Brain microvascular endothelial cell (primary cell): ENCODE measurements around the gene FER1L5.

ENCODE experiments used
- DNase-seq: peaks from one replicate; pipeline ENCODE4 v3.0.0-alpha.2; 2020
- H3K27ac ChIP-seq: fragments of 250-450 bp; sonication (Bioruptor Pico); 2 replicates; pipeline ENCODE4 v1.5.1; 2020; ENCODE audit warnings: mild to moderate bottlenecking, moderate library complexity
- H3K27me3 ChIP-seq: fragments of 250-450 bp; sonication (Bioruptor Pico); replicated peaks from 2 replicates; pipeline ENCODE4 v1.5.1; 2020; ENCODE audit warnings: mild to moderate bottlenecking
- H3K36me3 ChIP-seq: fragments of 250-450 bp; sonication (Bioruptor Pico); replicated peaks from 2 replicates; pipeline ENCODE4 v1.5.1; 2020; ENCODE audit warnings: mild to moderate bottlenecking
- H3K4me3 ChIP-seq: 2 replicates; pipeline ENCODE4 v1.5.1; 2011; ENCODE audit warnings: low read depth, mild to moderate bottlenecking, control low read depth, low read length, moderate library complexity
- CTCF ChIP-seq: IDR thresholded peaks from 2 replicates; pipeline ENCODE4 v1.5.1; 2011; ENCODE audit warnings: low read depth, mild to moderate bottlenecking, moderate library complexity, low read length, control low read depth, inconsistent platforms; ENCODE audit errors: missing control alignments
- in situ Hi-C: cut with HindIII; loops from 2 replicates; pipeline ENCODE4 v1.10.0; 2017; ENCODE audit warnings: low sequenced_read_pairs, low pct_ligation_motif_present

Gene FER1L5

GRCh38 chr2:96726131-96726530, 83.6 kb downstream of the FER1L5 start:
- TF ChIP-seq CTCF = no peak
- peaks cover 19% of the 10 kb centered on the region for H3K36me3 ChIP-seq
- no peak overlapping the region for H3K27ac ChIP-seq
- in situ Hi-C loops = no loop called here
- H3K27me3 ChIP-seq = no peaks in the 10 kb centered on the region
- DNase-seq = no peak
- H3K4me3 ChIP-seq = no peak overlapping the region

- no peak for DNase-seq
- Histone ChIP-seq H3K4me3 (no peak overlapping the region), H3K27me3 (no peaks in the 10 kb centered on the region), H3K27ac (no peak overlapping the region), H3K36me3 (peaks cover 28% of the 10 kb centered on the region)
- in situ Hi-C loops = no loop called here
- no peak for TF ChIP-seq CTCF
Observed at GRCh38 chr2:96727431-96727830, 84.9 kb downstream of the FER1L5 start.

- H3K36me3 ChIP-seq = peaks cover 43% of the 10 kb centered on the region
- no peak for TF ChIP-seq CTCF
- in situ Hi-C loops = no loop called here
- no peak for DNase-seq
- no peaks in the 10 kb centered on the region for H3K27me3 ChIP-seq
- H3K4me3 ChIP-seq = no peak overlapping the region
- H3K27ac ChIP-seq = no peak overlapping the region
Observed at GRCh38 chr2:96729748-96730147, 87.2 kb downstream of the FER1L5 start.

- TF ChIP-seq CTCF = no peak
- peak; percentile 29 for DNase-seq
- H3K27me3 ChIP-seq = no peaks in the 10 kb centered on the region
- in situ Hi-C loops = no loop called here
- peaks cover 43% of the 10 kb centered on the region for H3K36me3 ChIP-seq
- no peak overlapping the region for H3K27ac ChIP-seq
- H3K4me3 ChIP-seq = no peak overlapping the region
Observed at GRCh38 chr2:96730212-96730611, 87.6 kb downstream of the FER1L5 start.

GRCh38 chr2:96733931-96734330, 91.4 kb downstream of the FER1L5 start:
- no peak overlapping the region for H3K4me3 ChIP-seq
- in situ Hi-C loops = no loop called here
- DNase-seq = no peak
- no peaks in the 10 kb centered on the region for H3K27me3 ChIP-seq
- H3K27ac ChIP-seq = no peak overlapping the region
- no peak for TF ChIP-seq CTCF
- H3K36me3 ChIP-seq = peaks cover 31% of the 10 kb centered on the region

- Histone ChIP-seq H3K27ac (no peak overlapping the region), H3K4me3 (no peak overlapping the region), H3K36me3 (peaks cover 31% of the 10 kb centered on the region), H3K27me3 (no peaks in the 10 kb centered on the region)
- TF ChIP-seq CTCF = no peak
- in situ Hi-C loops = no loop called here
- DNase-seq = no peak
Observed at GRCh38 chr2:96734880-96735583, 92.5 kb downstream of the FER1L5 start.
